ENCODE measurements around the gene CDKN2B.

DNA sequence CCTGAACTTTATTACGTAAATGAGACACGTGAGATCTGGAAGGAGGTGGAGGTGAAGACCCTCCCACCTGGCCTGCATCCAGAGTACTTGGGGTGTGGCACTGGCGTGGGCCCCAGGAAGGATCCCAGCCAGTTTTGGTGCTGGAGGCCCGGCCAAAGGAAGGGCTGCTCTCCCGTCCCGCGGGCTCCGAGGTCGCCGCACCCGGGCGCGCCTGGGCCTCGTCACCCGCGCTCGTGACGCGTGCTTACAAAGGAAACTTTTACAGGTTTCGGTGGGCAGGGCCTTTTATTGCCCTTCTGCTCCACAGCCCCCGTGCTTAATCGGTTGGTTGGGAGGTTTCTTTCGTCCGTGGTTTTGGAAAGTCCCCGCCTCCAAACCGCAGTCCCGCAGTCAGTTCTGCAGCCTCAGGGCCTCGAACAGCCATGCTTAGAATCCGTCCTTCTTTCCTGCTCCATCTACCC, 44.1 kb downstream of the CDKN2B start:
- no peak for TF ChIP-seq EZH2 (IDR thresholded peaks at IDR 0.05; ENCODE audit: borderline replicate concordance)
- TF ChIP-seq EZH2phosphoT487 (IDR thresholded peaks at IDR 0.05; ENCODE audit: low read depth, severe bottlenecking, unreplicated experiment), result no peak

All from hepatocyte (in vitro differentiated cells).